A673 (cell line): Measurements from ENCODE around the gene FAH. TPM values are rescaled to one million over a fixed set of nuclear protein-coding genes. Genes with fewer than 3 reads are reported as not detected.
"Not testable (repeated sequence)": the region's sequence is repeated elsewhere in the genome, so short reads cannot be mapped to it uniquely, and the experiment has no call there.

Experiments
- BruUV-seq: library from RNA; stranded (reverse); fragments of 400-500 nt; replicated peaks from 2 replicates; lab custom pipeline; 2021; lab: Mats Ljungman, UMichigan
- CTCF ChIA-PET: fragments of 300-600 bp; sonication (Branson Sonifier 250); formaldehyde crosslinking; loops from one replicate; lab custom pipeline; 2022; ENCODE audit warnings: antibody characterized with exemption; lab: Charles Lee
- POLR2A ChIA-PET: fragments of 300-600 bp; sonication (Branson Sonifier 250); formaldehyde crosslinking; loops from one replicate; lab custom pipeline; 2022; ENCODE audit warnings: antibody characterized with exemption; ENCODE audit not compliant: low non-redundant PET; lab: Charles Lee
- DNase-seq: peaks from one replicate; pipeline ENCODE4 v3.0.0-alpha.2; 2015; ENCODE audit warnings: low spot score
- H3K27ac ChIP-seq: fragments of 200-600 bp; sonication (generic); 2 replicates; pipeline ENCODE4 v1.5.1; 2016; ENCODE audit warnings: mixed run types, low read depth, mild to moderate bottlenecking, mixed read lengths, antibody characterized with exemption, low read length; ENCODE audit not compliant: poor library complexity, severe bottlenecking
- H3K27me3 ChIP-seq: fragments of 200-600 bp; sonication (generic); replicated peaks from 2 replicates; pipeline ENCODE4 v1.6.1; 2017; ENCODE audit warnings: mixed run types, low read depth, mild to moderate bottlenecking, mixed read lengths, antibody characterized with exemption, low read length; ENCODE audit not compliant: insufficient read depth, poor library complexity
- H3K36me3 ChIP-seq: fragments of 200-600 bp; sonication (generic); 2 replicates; pipeline ENCODE4 v1.6.1; 2016; ENCODE audit warnings: mixed run types, mild to moderate bottlenecking, mixed read lengths, antibody characterized with exemption, low read length; ENCODE audit not compliant: insufficient read depth, poor library complexity, severe bottlenecking
- H3K4me1 ChIP-seq: fragments of 200-600 bp; sonication (generic); 2 replicates; pipeline ENCODE4 v1.6.1; 2017; ENCODE audit warnings: mixed run types, mild to moderate bottlenecking, mixed read lengths, antibody characterized with exemption, low read length; ENCODE audit not compliant: insufficient read depth, poor library complexity, severe bottlenecking
- H3K4me3 ChIP-seq: fragments of 200-600 bp; sonication (generic); 2 replicates; pipeline ENCODE4 v1.5.1; 2016; ENCODE audit warnings: low read depth, mixed run types, mild to moderate bottlenecking, mixed read lengths, low read length; ENCODE audit not compliant: poor library complexity, severe bottlenecking
- H3K9me3 ChIP-seq: fragments of 200-600 bp; sonication (generic); 2 replicates; pipeline ENCODE4 v1.6.1; 2016; ENCODE audit warnings: mixed run types, low read depth, mild to moderate bottlenecking, mixed read lengths, antibody characterized with exemption, low read length; ENCODE audit not compliant: poor library complexity, severe bottlenecking
- CTCF ChIP-seq: fragments of 300-800, 200-600 bp; sonication (generic); conservative IDR thresholded peaks from 2 replicates; pipeline ENCODE4 v1.5.1; 2017; ENCODE audit warnings: low read depth, mild to moderate bottlenecking, antibody characterized with exemption, low read length, moderate library complexity, mixed read lengths
- EZH2 ChIP-seq: fragments of 200-600 bp; sonication (generic); IDR thresholded peaks from 2 replicates; pipeline ENCODE4 v1.6.1; 2017; ENCODE audit warnings: borderline replicate concordance, low read depth, mild to moderate bottlenecking, mixed read lengths, antibody characterized with exemption, low read length; ENCODE audit not compliant: poor library complexity, severe bottlenecking
- intact Hi-C: fragments of 100-400 bp; cut with micrococcal nuclease; formaldehyde crosslinking; loops from one replicate; pipeline ENCODE4 v1.10.0; 2022; ENCODE audit not compliant: unreplicated experiment
- total RNA-seq: library from RNA; stranded (reverse); gene quantifications from 2 replicates; pipeline ENCODE4 v1.2.3, GENCODE V29; 2021

The FAH gene
- total RNA-seq, 1 experiment from 2014 or later, result 2.0 TPM

GRCh38 chr15:80121546-80121945, 31.3 kb upstream of the FAH start:
- Histone ChIP-seq H3K36me3 (no peaks in the 10 kb centered on the region), H3K9me3 (no peaks in the 10 kb centered on the region), H3K27ac (no peak overlapping the region), H3K4me1 (peaks cover 3% of the 10 kb centered on the region), H3K27me3 (no peaks in the 10 kb centered on the region), H3K4me3 (no peak overlapping the region)
- intact Hi-C loops, result no loop called here
- no TSS peak for BruUV-seq
- DNase-seq, result peak; percentile 7
- CTCF ChIA-PET, result no interaction called here
- TF ChIP-seq CTCF (no peak), EZH2 (no peak)
- POLR2A ChIA-PET, result no interaction called here

- H3K4me3 ChIP-seq, result no peak overlapping the region
- H3K36me3 ChIP-seq, result no peaks in the 10 kb centered on the region
- no TSS peak for BruUV-seq
- no peaks in the 10 kb centered on the region for H3K27me3 ChIP-seq
- ChIA-PET CTCF (no interaction called here), POLR2A (no interaction called here)
- peaks cover 3% of the 10 kb centered on the region for H3K4me1 ChIP-seq
- intact Hi-C loops, result no loop called here
- no peaks in the 10 kb centered on the region for H3K9me3 ChIP-seq
- TF ChIP-seq EZH2 (no peak), CTCF (no peak)
- DNase-seq, result no peak
- H3K27ac ChIP-seq, result no peak overlapping the region
Measured at GRCh38 chr15:80123034-80123433, 29.8 kb upstream of the FAH start.

- CTCF ChIA-PET, BruUV-seq, DNase-seq, H3K27me3 ChIP-seq, intact Hi-C loops, H3K36me3 ChIP-seq, POLR2A ChIA-PET, H3K4me1 ChIP-seq, H3K27ac ChIP-seq, H3K4me3 ChIP-seq, H3K9me3 ChIP-seq: not testable (repeated sequence)
Measured at GRCh38 chr15:80127253-80127652, 25.5 kb upstream of the FAH start.

GRCh38 chr15:80127911-80128310, 24.9 kb upstream of the FAH start:
- Histone ChIP-seq H3K36me3 (no peaks in the 10 kb centered on the region), H3K4me1 (no peaks in the 10 kb centered on the region), H3K27ac (no peak overlapping the region), H3K4me3 (no peak overlapping the region), H3K27me3 (no peaks in the 10 kb centered on the region), H3K9me3 (no peaks in the 10 kb centered on the region)
- ChIA-PET CTCF (no interaction called here), POLR2A (no interaction called here)
- DNase-seq, result no peak
- intact Hi-C loops, result no loop called here
- no peak for TF ChIP-seq CTCF
- TF ChIP-seq EZH2, result no peak
- no TSS peak for BruUV-seq
